Activated CD4-positive, alpha-beta T cell treated with anti-CD3 and anti-CD28 coated beads, Interleukin-2, amount 10 ng/mL, durations not matched to agents 24 days and 14 days (primary cell): ENCODE results near the gene DRICH1. TPM values are rescaled to one million over a fixed set of nuclear protein-coding genes. Genes with fewer than 3 reads are reported as not detected.
A peak's percentile ranks its signal among the peaks of the same experiment; 100 is the strongest.
"Not testable (repeated sequence)": the region's sequence is repeated elsewhere in the genome, so short reads cannot be mapped to it uniquely, and the experiment has no call there.

Experiments
- DNase-seq: peaks from one replicate; pipeline ENCODE4 v3.0.0; 2022
- H3K27ac Mint-ChIP-seq: one replicate; pipeline ENCODE4 v1.8.0; 2022; ENCODE audit warnings: mild to moderate bottlenecking, mixed read lengths
- H3K27me3 Mint-ChIP-seq: one replicate; pipeline ENCODE4 v1.8.0; 2022; ENCODE audit warnings: mixed read lengths
- H3K36me3 Mint-ChIP-seq: one replicate; pipeline ENCODE4 v1.8.0; 2022; ENCODE audit warnings: low read depth, mild to moderate bottlenecking, mixed read lengths
- H3K4me1 Mint-ChIP-seq: one replicate; pipeline ENCODE4 v1.8.0; 2021; ENCODE audit warnings: mixed read lengths
- H3K4me3 Mint-ChIP-seq: one replicate; pipeline ENCODE4 v1.8.0; 2022; ENCODE audit warnings: mild to moderate bottlenecking, moderate library complexity, mixed read lengths
- H3K9me3 Mint-ChIP-seq: one replicate; pipeline ENCODE4 v1.8.0; 2021; ENCODE audit warnings: mixed read lengths
- intact Hi-C: fragments of 100-400 bp; cut with micrococcal nuclease; formaldehyde crosslinking; loops from one replicate; pipeline ENCODE4 v1.15.1; 2023
- total RNA-seq: library from RNA; stranded (reverse); gene quantifications from 2 replicates; pipeline ENCODE4 v1.2.3, GENCODE V29; 2022

Gene DRICH1
- total RNA-seq, 1 donor from 2014 or later = 0.61 TPM

- H3K36me3 Mint-ChIP-seq, H3K9me3 Mint-ChIP-seq, H3K4me1 Mint-ChIP-seq, H3K27me3 Mint-ChIP-seq, H3K4me3 Mint-ChIP-seq, H3K27ac Mint-ChIP-seq: not testable (repeated sequence)
- DNase-seq = peak; percentile 88
- intact Hi-C loops = loop anchor here (5.0 kb wide), 1 partner anchor 220 kb away; no protein-coding TSS in a partner anchor
Measured at GRCh38 chr22:23627401-23628055, 4.6 kb downstream of the DRICH1 start.

- no peaks in the 10 kb centered on the region for H3K9me3 Mint-ChIP-seq
- no peaks in the 10 kb centered on the region for H3K27me3 Mint-ChIP-seq
- peaks cover 3% of the 10 kb centered on the region for H3K36me3 Mint-ChIP-seq
- no peak overlapping the region for H3K27ac Mint-ChIP-seq
- intact Hi-C loops = loop anchor here (5.0 kb wide), 1 partner anchor 221 kb away; no protein-coding TSS in a partner anchor
- H3K4me3 Mint-ChIP-seq = no peak overlapping the region
- peaks cover 3% of the 10 kb centered on the region for H3K4me1 Mint-ChIP-seq
- DNase-seq = no peak
Measured at GRCh38 chr22:23626286-23626975, 5.7 kb downstream of the DRICH1 start.

DNA sequence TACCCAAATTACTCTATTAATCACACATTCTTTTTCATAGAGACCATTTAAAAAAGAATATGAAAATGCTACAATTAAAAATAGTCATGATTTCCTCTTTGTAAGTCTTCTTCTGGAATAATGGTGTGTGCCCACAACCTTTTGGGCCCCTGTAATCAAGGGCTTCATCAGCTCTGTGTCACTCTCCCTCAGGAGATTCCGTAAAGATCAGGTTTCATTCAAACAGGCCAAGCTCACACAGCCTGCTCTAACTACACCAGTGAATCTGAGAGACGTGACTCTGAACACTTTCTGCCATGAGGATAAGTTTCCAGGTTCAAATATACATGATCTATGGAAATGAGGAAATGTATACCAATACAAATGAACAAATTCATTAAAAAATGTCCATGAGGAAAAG, 9.5 kb downstream of the DRICH1 start:
- no peak overlapping the region for H3K27ac Mint-ChIP-seq
- H3K36me3 Mint-ChIP-seq = peaks cover 3% of the 10 kb centered on the region
- peaks cover 3% of the 10 kb centered on the region for H3K4me1 Mint-ChIP-seq
- no peaks in the 10 kb centered on the region for H3K27me3 Mint-ChIP-seq
- H3K9me3 Mint-ChIP-seq = no peaks in the 10 kb centered on the region
- H3K4me3 Mint-ChIP-seq = no peak overlapping the region
- intact Hi-C loops = no loop called here
- no peak for DNase-seq

DNA sequence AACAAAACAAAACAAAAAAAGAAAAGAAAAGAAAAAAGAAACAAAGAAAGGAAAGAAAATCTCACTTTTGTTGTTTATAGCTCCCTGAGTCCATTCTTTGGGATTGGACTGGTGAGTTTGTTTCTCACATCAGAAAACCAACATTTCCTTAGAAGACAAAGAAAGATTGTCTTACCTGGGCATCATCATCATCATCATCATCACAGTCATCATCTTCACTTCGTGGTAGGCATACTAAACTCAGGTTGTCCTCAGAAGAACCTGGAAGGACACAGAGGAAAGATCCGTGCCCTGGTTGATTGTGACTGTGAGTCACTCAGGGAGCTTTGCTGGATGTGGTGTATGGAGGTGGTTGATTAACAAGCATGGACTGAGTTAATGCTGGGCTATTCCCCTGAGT, 10.2 kb downstream of the DRICH1 start:
- H3K27ac Mint-ChIP-seq, H3K4me3 Mint-ChIP-seq, DNase-seq, intact Hi-C loops, H3K36me3 Mint-ChIP-seq, H3K27me3 Mint-ChIP-seq, H3K4me1 Mint-ChIP-seq, H3K9me3 Mint-ChIP-seq: not testable (repeated sequence)

GRCh38 chr22:23621082-23621780, 10.9 kb downstream of the DRICH1 start:
- Mint-ChIP-seq H3K4me1 (no peaks in the 10 kb centered on the region), H3K36me3 (peaks cover 3% of the 10 kb centered on the region), H3K9me3 (no peaks in the 10 kb centered on the region), H3K27me3 (no peaks in the 10 kb centered on the region), H3K27ac (no peak overlapping the region), H3K4me3 (no peak overlapping the region)
- DNase-seq = no peak
- intact Hi-C loops = no loop called here

DNA sequence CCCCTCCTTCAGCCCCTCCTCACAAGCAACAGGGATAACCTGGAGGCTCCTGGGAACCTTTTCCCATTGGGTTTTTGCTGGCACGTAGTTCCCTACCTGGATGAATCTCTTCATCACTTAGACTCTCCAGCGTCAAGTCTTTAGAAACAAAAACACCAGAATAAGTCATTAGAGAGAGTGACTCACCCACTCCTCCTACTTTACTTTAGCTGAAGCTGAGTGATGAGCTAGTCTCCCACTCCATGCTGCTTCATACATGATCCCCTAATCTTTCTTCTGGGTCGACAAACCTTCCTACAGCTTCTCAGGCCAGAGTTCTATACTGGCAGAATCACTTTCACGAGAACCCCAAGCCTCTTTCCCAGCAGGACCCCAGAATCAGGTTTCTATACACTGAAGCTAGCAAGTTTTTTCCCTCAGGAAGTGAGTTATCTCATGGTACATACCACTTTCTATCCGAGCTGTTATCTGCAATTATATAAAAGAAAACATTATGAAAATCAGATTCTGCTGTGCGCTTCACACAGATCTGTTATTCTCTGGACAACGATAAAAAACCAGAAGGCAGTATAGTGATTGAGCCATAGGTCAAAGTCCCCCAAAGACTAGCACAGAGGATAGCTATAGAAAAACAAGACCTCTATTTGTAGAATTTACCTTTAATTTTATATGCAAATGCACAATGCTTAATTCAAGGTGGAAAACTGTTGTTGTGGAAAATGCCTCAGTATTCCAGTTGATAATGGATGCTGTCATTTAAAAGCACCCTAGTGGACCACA, 18.7 kb downstream of the DRICH1 start:
- no peak for DNase-seq
- Mint-ChIP-seq H3K27ac (no peak overlapping the region), H3K9me3 (no peaks in the 10 kb centered on the region), H3K27me3 (no peaks in the 10 kb centered on the region), H3K4me3 (no peak overlapping the region), H3K4me1 (peaks cover 17% of the 10 kb centered on the region), H3K36me3 (no peaks in the 10 kb centered on the region)
- intact Hi-C loops = no loop called here

DNA sequence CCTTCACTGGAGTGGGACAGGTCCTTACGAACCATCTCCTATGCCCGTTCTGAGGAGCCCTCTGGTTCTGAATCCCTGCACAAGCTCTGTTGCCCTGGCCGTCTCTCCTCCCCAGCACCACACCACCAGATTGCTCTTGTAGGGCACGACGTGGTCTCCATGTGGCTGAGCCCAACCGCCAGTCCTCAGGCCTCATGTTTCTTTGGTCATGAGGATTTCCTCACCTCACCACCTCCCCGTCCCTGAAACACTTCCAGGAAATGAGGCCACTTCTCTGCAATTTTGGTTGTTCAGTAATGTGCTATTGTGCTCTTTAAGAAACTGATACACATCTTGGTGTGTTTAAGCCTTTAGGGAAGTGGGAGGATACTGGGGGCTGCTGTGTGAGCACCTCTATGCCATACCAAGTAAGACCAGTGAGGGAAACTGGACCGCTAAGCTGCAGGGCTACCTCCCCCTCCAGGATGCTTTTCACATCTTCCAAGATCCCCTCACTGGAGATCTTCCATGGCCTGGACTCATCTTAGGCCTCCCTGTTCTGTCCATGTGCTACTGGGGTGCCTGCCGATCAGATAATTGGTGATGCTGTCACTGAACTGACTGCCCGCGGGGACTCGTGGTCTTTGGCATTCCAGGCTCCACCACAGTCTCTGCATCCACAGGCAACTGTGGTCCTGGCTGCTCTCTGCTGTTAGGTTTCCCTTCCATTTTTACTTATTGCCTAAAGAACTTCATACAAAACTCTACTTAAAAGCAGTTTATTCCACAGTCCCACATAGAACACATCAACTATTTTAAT, 21.9 kb downstream of the DRICH1 start:
- H3K4me1 Mint-ChIP-seq = peaks cover 17% of the 10 kb centered on the region
- no peak overlapping the region for H3K27ac Mint-ChIP-seq
- peak; percentile 59 for DNase-seq
- H3K9me3 Mint-ChIP-seq = no peaks in the 10 kb centered on the region
- intact Hi-C loops = no loop called here
- H3K27me3 Mint-ChIP-seq = no peaks in the 10 kb centered on the region
- no peaks in the 10 kb centered on the region for H3K36me3 Mint-ChIP-seq
- H3K4me3 Mint-ChIP-seq = no peak overlapping the region

GRCh38 chr22:23608583-23608982, 23.5 kb downstream of the DRICH1 start:
- H3K4me3 Mint-ChIP-seq = no peak overlapping the region
- no peaks in the 10 kb centered on the region for H3K36me3 Mint-ChIP-seq
- H3K4me1 Mint-ChIP-seq = peaks cover 15% of the 10 kb centered on the region
- intact Hi-C loops = no loop called here
- H3K9me3 Mint-ChIP-seq = no peaks in the 10 kb centered on the region
- no peak overlapping the region for H3K27ac Mint-ChIP-seq
- no peaks in the 10 kb centered on the region for H3K27me3 Mint-ChIP-seq
- no peak for DNase-seq

DNA sequence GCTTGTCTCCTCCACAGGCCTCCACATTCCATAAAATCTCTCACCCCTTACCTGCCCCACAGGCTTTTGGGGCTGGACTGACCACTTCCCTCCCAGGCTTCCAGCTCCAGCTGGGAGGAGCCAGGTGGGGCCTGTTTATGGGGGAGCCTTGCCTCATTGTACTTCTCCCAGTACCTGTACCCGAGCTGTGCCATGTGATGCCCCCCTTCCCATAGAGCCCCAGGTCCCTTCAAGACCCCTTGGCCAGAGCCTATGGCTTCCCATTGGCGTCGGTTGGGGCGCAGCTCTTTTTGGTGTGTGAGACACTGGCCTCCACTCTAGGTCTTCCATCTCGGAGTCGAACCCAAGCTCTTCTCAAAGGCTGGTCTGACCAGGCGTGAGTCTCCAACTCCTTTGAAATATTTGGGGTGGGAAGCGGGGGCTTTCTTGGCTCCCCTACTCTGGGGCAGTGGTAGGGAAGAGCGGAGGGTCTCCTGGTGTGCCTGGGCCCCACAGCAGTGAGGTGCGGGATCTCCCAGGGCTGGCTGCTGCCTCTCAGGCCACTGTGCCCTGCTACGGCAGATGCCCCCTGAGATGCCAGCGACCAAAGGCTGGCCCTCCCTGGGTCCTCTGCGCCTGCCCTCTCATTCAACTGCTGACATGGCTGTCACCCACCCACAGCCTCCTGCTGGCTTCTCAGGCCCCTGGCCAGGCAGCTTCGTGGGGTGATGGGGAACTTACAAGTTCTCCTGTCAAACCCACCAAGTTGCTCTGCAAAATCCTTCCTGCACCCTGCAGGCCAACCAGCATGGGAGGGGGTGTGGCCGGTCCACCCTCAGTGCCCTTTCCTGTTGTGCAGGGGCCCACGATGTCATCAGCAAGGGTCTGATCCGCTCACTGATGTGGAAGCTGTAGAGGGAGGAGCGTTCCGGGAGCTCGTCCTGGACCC, 25.7 kb downstream of the DRICH1 start:
- H3K36me3 Mint-ChIP-seq = no peaks in the 10 kb centered on the region
- H3K4me1 Mint-ChIP-seq = peaks cover 14% of the 10 kb centered on the region
- intact Hi-C loops = no loop called here
- no peak overlapping the region for H3K27ac Mint-ChIP-seq
- H3K4me3 Mint-ChIP-seq = no peak overlapping the region
- no peaks in the 10 kb centered on the region for H3K9me3 Mint-ChIP-seq
- no peak for DNase-seq
- no peaks in the 10 kb centered on the region for H3K27me3 Mint-ChIP-seq

DNA sequence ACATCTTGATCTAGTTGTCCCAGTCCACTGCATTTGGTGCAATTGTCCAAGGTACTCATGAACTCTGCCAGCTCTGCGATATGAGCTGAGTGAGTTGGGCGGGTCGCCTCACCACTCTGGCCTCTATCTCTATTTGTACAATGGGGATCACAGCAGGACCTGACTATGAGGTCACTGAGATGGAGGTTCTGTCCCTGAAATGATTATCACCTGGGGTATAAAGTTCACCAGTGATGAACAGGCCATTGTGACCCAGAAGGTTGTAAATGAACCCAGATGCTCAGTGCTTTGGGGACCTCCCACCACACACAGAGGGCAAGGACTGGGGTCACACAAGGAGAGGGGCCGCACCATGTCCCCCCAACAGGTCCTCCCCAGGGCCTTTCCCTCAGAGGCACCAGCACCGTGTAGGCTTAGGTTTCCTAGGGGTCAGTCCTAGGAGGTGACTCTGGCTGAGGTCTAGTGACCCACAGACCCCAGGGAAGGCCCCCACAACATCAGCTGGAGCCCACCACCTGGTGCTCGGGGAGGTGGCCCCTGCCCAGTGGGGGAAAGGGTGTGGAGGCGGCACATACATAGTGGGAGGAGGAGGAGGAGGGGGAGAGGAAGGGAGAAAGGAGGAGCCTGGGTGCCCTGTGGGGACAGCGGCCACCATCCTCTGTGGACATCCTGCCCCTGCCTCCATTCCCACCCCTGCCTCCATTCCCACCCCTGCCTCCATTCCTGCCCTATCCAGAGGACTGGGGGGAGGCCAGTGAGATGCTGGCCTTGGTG, 27.0 kb downstream of the DRICH1 start:
- Mint-ChIP-seq H3K9me3 (no peaks in the 10 kb centered on the region), H3K36me3 (no peaks in the 10 kb centered on the region), H3K4me1 (peaks cover 6% of the 10 kb centered on the region), H3K4me3 (no peak overlapping the region), H3K27ac (no peak overlapping the region), H3K27me3 (no peaks in the 10 kb centered on the region)
- intact Hi-C loops = no loop called here
- no peak for DNase-seq

DNA sequence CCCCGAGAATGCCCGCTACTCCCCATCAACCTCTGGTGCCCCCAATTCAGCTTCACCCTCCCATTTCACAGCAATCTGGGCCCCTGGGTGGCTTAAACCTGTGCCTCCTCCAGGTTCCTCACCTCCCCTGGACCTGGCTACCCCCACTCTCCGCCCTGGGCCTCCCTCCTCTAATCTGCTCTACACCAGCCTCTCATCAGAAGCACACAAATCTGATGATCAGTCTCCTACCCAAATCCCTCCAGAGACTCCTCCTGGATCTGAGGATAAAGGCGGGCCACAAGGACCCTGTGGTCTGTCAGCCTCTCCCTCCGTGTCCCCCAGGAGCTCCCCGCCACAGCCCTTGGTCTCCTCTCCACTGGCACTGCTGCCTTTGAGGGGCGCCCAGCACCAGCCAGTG, 28.9 kb downstream of the DRICH1 start:
- Mint-ChIP-seq H3K27ac (no peak overlapping the region), H3K9me3 (no peaks in the 10 kb centered on the region), H3K27me3 (no peaks in the 10 kb centered on the region), H3K4me3 (no peak overlapping the region), H3K36me3 (no peaks in the 10 kb centered on the region), H3K4me1 (no peaks in the 10 kb centered on the region)
- intact Hi-C loops = no loop called here
- DNase-seq = no peak
